Loucy (cell line): ENCODE results near the gene SFMBT2.

Source experiments
- EZH2phosphoT487 ChIP-seq: fragments of 200-600 bp; IDR thresholded peaks from 2 replicates; pipeline ENCODE4 v1.6.1; 2018; ENCODE audit warnings: antibody characterized with exemption, mild to moderate bottlenecking, moderate library complexity, borderline replicate concordance
- TF ChIP-seq, protein P1 (sequence below): fragments of 200-600 bp; sonication (generic); conservative IDR thresholded peaks from 2 replicates; pipeline ENCODE4 v1.5.1; 2014; ENCODE audit warnings: mild to moderate bottlenecking, antibody characterized with exemption, low read length

DNA sequence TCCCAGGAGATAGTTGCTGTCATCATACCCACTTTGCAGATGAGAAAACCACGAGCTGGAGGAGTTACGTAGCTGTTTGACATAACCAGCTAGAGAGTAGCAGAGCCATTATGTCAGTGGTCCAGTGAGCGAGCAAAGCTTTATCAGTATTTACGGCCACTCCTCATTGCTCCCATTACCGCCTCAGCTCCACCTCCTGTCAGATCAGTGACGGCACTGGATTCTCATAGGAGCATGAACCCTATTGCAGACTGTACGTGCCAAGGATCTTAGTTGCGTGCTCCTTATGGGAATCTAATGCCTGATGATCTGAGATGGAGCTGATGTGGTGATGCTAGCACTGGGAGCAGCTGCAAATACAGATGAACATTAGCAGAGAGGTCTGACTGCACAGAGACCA lies 9.2 kb upstream of the SFMBT2 start:
- TF ChIP-seq, protein P1, sequence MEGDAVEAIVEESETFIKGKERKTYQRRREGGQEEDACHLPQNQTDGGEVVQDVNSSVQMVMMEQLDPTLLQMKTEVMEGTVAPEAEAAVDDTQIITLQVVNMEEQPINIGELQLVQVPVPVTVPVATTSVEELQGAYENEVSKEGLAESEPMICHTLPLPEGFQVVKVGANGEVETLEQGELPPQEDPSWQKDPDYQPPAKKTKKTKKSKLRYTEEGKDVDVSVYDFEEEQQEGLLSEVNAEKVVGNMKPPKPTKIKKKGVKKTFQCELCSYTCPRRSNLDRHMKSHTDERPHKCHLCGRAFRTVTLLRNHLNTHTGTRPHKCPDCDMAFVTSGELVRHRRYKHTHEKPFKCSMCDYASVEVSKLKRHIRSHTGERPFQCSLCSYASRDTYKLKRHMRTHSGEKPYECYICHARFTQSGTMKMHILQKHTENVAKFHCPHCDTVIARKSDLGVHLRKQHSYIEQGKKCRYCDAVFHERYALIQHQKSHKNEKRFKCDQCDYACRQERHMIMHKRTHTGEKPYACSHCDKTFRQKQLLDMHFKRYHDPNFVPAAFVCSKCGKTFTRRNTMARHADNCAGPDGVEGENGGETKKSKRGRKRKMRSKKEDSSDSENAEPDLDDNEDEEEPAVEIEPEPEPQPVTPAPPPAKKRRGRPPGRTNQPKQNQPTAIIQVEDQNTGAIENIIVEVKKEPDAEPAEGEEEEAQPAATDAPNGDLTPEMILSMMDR = no peak
- no peak for TF ChIP-seq EZH2phosphoT487
